Smooth muscle cell (in vitro differentiated cells): Measurements from ENCODE around the gene SP100. TPM values are rescaled to one million over a fixed set of nuclear protein-coding genes. Genes with fewer than 3 reads are reported as not detected.
"Not testable (repeated sequence)": the region's sequence is repeated elsewhere in the genome, so short reads cannot be mapped to it uniquely, and the experiment has no call there.

Experiments used
- DNase-seq: peaks from one replicate; lab custom pipeline; 2025; ENCODE audit not compliant: unreplicated experiment; lab: John Stamatoyannopoulos, UW
- H2AFZ ChIP-seq: fragments of 200-600 bp; sonication (generic); 2 replicates; pipeline ENCODE4 v1.6.0; 2016; ENCODE audit warnings: antibody characterized with exemption, low read depth, mild to moderate bottlenecking
- H3F3A ChIP-seq: fragments of 200-600 bp; sonication (generic); 2 replicates; pipeline ENCODE4 v1.6.0; 2017; ENCODE audit warnings: antibody characterized with exemption, low read depth
- H3K27ac ChIP-seq: fragments of 200-600 bp; sonication (generic); 2 replicates; pipeline ENCODE4 v1.5.1; 2016; ENCODE audit warnings: low read depth, mild to moderate bottlenecking
- H3K27me3 ChIP-seq: fragments of 200-600 bp; sonication (generic); 2 replicates; pipeline ENCODE4 v1.6.1; 2016; ENCODE audit warnings: low read depth, mild to moderate bottlenecking
- H3K36me3 ChIP-seq: fragments of 200-600 bp; sonication (generic); 2 replicates; pipeline ENCODE4 v1.5.1; 2016; ENCODE audit warnings: low read depth
- H3K4me1 ChIP-seq: fragments of 200-600 bp; sonication (generic); 2 replicates; pipeline ENCODE4 v1.5.1; 2016; ENCODE audit warnings: low read depth
- H3K4me2 ChIP-seq: fragments of 200-600 bp; sonication (generic); 2 replicates; pipeline ENCODE4 v1.6.0; 2016; ENCODE audit warnings: mild to moderate bottlenecking
- H3K4me3 ChIP-seq: fragments of 200-600 bp; sonication (generic); 2 replicates; pipeline ENCODE4 v1.5.1; 2016; ENCODE audit warnings: mild to moderate bottlenecking
- H3K79me2 ChIP-seq: fragments of 200-600 bp; sonication (generic); 2 replicates; pipeline ENCODE4 v1.6.0; 2016; ENCODE audit warnings: low read depth, mild to moderate bottlenecking
- H3K9ac ChIP-seq: fragments of 200-600 bp; sonication (generic); 2 replicates; pipeline ENCODE4 v1.6.0; 2016; ENCODE audit warnings: low read depth
- H3K9me3 ChIP-seq: fragments of 200-600 bp; sonication (generic); replicated peaks from 2 replicates; pipeline ENCODE4 v1.5.1; 2016; ENCODE audit warnings: low read depth
- H4K20me1 ChIP-seq: fragments of 200-600 bp; sonication (generic); 2 replicates; pipeline ENCODE4 v1.6.0; 2016; ENCODE audit warnings: low read depth
- WGBS: methylation state at CpG from one replicate; pipeline ENCODE4 v1.1.7; 2016; ENCODE audit warnings: low lambda C conversion rate; 5-methylcytosine and 5-hydroxymethylcytosine counted together
- polyA plus RNA-seq: library from polyadenylated mRNA; unstranded; fragments of >200 nt; fragmentation: Nextera tagmentation; extraction: Ambion mirVana; gene quantifications from 2 replicates; pipeline ENCODE4 v1.2.1, GENCODE V29; 2016
- total RNA-seq: library from RNA; depleted of rRNA; stranded (reverse); fragments of >200 nt; gene quantifications from 2 replicates; pipeline ENCODE4 v1.2.3, GENCODE V29; 2014
- TF ChIP-seq, protein P1 (sequence below): fragments of 200-600 bp; sonication (generic); IDR thresholded peaks from 2 replicates; pipeline ENCODE4 v1.5.1; 2017; ENCODE audit warnings: borderline replicate concordance, mild to moderate bottlenecking, antibody characterized with exemption; ENCODE audit not compliant: insufficient read depth, poor library complexity, severe bottlenecking

SP100 gene
- total and polyA plus RNA-seq, 2 experiments from 2014 or later: 14.7 to 15.5 TPM

DNA sequence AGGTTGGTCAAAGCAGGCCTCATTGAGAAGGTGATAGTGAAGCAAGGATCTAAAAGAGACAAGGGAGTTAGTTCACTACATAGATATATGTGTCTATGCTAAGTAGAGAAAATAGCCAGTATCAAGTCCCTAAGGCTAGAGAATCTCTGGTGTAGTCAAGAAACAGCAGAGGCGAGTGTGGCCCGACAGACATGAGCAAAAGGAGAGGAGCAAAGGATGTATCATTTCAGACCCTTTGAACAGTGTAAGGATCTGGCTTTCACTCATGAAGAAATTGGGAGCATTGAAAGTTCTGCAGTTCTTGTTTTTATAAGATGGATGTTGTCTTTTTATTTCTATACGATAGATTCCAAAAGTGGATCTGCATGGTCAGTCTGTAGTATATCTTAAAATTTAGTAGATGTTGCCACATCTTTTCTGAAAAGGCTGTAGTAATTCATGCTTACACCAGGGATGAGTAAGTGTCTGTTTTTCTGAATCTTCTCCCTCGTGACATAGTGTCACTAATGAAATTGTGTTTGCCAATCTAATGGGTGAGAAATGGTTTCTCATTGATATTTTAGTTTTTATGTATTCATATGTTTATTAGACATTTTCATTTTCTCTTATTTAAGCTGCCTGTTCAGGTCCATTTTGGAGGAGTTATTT, 18.8 kb downstream of the SP100 start:
- TF ChIP-seq, protein P1, sequence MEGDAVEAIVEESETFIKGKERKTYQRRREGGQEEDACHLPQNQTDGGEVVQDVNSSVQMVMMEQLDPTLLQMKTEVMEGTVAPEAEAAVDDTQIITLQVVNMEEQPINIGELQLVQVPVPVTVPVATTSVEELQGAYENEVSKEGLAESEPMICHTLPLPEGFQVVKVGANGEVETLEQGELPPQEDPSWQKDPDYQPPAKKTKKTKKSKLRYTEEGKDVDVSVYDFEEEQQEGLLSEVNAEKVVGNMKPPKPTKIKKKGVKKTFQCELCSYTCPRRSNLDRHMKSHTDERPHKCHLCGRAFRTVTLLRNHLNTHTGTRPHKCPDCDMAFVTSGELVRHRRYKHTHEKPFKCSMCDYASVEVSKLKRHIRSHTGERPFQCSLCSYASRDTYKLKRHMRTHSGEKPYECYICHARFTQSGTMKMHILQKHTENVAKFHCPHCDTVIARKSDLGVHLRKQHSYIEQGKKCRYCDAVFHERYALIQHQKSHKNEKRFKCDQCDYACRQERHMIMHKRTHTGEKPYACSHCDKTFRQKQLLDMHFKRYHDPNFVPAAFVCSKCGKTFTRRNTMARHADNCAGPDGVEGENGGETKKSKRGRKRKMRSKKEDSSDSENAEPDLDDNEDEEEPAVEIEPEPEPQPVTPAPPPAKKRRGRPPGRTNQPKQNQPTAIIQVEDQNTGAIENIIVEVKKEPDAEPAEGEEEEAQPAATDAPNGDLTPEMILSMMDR: no peak
- Histone ChIP-seq H3K4me1 (no peaks in the 10 kb centered on the region), H3K9me3 (no peaks in the 10 kb centered on the region), H3K36me3 (no peaks in the 10 kb centered on the region), H4K20me1 (no peaks in the 10 kb centered on the region), H3K9ac (no peak overlapping the region), H2AFZ (no peak overlapping the region), H3K27ac (no peak overlapping the region), H3K27me3 (no peaks in the 10 kb centered on the region), H3K4me3 (no peak overlapping the region), H3F3A (no peaks in the 10 kb centered on the region), H3K4me2 (no peak overlapping the region), H3K79me2 (no peaks in the 10 kb centered on the region)
- DNase-seq: no peak
- WGBS: 74% methylated on average over 4 of the region's 4 CpGs

DNA sequence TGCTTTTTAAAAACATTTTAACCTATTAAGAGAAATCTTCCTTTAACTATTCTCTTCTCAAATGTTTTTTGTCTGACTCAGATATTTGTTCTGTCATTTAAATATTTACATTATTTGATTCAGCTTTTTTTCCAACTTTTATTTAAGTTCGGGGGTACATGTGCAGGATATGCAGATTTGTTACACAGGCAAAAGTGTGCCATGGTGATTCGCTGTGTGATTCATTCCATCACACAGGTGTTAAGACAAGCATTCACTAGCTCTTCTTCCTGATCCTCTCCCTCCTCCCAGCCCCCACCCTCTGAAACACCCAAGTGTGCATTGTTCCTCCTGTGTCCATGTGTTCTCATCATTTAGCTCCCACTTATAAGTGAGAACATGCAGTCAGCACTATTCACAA, 19.4 kb downstream of the SP100 start:
- H3K4me2 ChIP-seq: no peak overlapping the region

DNA sequence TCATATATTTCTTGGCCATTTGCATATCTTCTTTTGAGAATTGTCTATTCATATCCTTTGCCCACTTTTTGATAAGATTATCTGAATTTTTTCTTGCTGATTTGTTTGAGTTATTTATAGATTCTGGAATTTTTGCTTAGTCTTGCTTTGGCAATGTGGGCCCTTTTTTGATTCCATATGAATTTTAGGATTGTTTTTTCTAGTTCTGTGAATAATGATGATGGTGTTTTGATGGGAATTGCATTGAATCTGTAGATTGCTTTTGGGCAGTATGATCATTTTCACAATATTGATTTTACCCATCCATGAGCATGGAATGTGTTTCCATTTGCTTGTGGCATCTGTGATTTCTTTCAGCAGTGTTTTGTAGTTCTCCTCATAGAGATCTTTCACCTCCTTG, 23.1 kb downstream of the SP100 start:
- not testable (repeated sequence) for DNase-seq, H3K4me3 ChIP-seq, H3K4me1 ChIP-seq, H4K20me1 ChIP-seq, H3K4me2 ChIP-seq, H3K9ac ChIP-seq, H3K27ac ChIP-seq, H3F3A ChIP-seq, H2AFZ ChIP-seq, H3K27me3 ChIP-seq, H3K79me2 ChIP-seq, H3K36me3 ChIP-seq, H3K9me3 ChIP-seq

More for the DNA sequence above, 19.4 kb downstream of the SP100 start:
- no peak for DNase-seq
- Histone ChIP-seq H3K79me2 (no peaks in the 10 kb centered on the region), H4K20me1 (no peaks in the 10 kb centered on the region), H2AFZ (no peak overlapping the region), H3K4me3 (no peak overlapping the region), H3K4me1 (no peaks in the 10 kb centered on the region), H3K9me3 (no peaks in the 10 kb centered on the region), H3K27ac (no peak overlapping the region), H3F3A (no peaks in the 10 kb centered on the region), H3K9ac (no peak overlapping the region), H3K27me3 (no peaks in the 10 kb centered on the region), H3K36me3 (no peaks in the 10 kb centered on the region)
- TF ChIP-seq, protein P1: no peak
- WGBS: 96% methylated on average over 2 of the region's 2 CpGs

DNA sequence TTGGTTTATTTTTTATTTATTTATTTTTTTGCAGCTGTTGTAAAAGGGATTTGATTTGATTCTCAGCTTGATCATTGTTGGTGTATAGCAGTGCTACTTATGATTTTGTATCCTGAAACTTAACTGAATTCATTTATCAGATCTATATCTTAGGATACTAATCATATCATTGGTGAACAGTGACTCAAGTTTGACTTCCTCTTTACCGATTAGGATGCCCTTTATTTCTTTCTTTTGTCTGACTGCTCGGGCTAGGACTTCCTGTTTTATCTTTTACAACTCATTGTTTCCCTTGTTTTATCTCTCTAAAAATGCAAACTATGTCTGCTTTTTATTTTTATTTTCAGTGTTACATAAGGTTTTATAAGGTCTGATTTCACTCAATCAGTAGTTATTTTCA, 23.6 kb downstream of the SP100 start:
- no peaks in the 10 kb centered on the region for H3K9me3 ChIP-seq
- 46% methylated on average over 2 of the region's 2 CpGs for WGBS
- no peak overlapping the region for H3K4me3 ChIP-seq
- H3K79me2 ChIP-seq: no peaks in the 10 kb centered on the region
- H3F3A ChIP-seq: no peaks in the 10 kb centered on the region
- no peak overlapping the region for H3K27ac ChIP-seq
- H3K4me2 ChIP-seq: no peak overlapping the region
- H3K9ac ChIP-seq: no peak overlapping the region
- TF ChIP-seq, protein P1: no peak
- H3K4me1 ChIP-seq: no peaks in the 10 kb centered on the region
- DNase-seq: no peak
- H3K27me3 ChIP-seq: no peaks in the 10 kb centered on the region
- H4K20me1 ChIP-seq: no peaks in the 10 kb centered on the region
- H3K36me3 ChIP-seq: no peaks in the 10 kb centered on the region
- no peak overlapping the region for H2AFZ ChIP-seq
